ENCODE measurements around the gene ST8SIA6.

ST8SIA6 gene

DNA sequence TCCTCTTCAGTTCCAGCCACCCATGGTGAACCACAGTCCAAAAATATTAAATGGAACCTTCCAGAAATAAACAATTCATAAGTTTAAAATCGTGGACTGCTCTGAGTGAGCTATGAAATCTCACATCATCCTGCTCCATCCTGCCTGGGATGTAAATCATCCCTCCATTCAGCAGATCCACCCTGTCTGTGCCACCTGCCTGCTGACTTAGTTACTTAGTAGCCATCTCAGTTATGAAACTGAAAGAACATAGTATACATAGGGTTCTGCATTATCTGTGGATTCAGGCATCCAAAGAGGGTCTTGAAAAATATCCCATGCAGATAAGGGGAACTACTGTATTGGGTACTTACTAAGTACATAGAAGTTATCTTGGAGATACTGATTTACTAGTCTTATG is 89.0 kb downstream of the ST8SIA6 start:
- TF ChIP-seq, protein P1, sequence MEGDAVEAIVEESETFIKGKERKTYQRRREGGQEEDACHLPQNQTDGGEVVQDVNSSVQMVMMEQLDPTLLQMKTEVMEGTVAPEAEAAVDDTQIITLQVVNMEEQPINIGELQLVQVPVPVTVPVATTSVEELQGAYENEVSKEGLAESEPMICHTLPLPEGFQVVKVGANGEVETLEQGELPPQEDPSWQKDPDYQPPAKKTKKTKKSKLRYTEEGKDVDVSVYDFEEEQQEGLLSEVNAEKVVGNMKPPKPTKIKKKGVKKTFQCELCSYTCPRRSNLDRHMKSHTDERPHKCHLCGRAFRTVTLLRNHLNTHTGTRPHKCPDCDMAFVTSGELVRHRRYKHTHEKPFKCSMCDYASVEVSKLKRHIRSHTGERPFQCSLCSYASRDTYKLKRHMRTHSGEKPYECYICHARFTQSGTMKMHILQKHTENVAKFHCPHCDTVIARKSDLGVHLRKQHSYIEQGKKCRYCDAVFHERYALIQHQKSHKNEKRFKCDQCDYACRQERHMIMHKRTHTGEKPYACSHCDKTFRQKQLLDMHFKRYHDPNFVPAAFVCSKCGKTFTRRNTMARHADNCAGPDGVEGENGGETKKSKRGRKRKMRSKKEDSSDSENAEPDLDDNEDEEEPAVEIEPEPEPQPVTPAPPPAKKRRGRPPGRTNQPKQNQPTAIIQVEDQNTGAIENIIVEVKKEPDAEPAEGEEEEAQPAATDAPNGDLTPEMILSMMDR (IDR thresholded peaks at IDR 0.05; ENCODE audit: extremely low read depth, missing control alignments): no peak
- DNase-seq (ENCODE audit: low spot score): no peak

DNA sequence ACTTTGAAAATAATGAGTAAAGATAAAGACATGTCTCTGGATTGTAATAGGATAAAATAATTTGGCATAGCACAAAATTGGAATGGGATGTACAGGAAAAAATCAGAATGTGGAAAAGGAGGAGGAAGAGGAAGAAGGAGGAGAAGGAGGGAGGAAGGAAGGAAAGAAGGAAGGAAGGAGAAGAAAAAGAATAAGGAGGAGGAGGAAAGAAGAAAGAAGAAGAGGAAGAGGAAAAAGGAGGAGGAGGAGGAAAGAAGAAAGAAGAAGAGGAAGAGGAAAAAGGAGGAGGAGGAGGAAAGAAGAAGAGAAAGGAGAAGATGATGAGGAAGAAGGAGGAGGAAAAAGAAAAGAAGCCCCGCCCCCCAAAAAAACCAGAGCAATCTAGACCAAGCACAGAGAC is 95.9 kb downstream of the ST8SIA6 start:
- DNase-seq (ENCODE audit: low spot score): no peak
- TF ChIP-seq, protein P1 (IDR thresholded peaks at IDR 0.05; ENCODE audit: extremely low read depth, missing control alignments): no peak

DNA sequence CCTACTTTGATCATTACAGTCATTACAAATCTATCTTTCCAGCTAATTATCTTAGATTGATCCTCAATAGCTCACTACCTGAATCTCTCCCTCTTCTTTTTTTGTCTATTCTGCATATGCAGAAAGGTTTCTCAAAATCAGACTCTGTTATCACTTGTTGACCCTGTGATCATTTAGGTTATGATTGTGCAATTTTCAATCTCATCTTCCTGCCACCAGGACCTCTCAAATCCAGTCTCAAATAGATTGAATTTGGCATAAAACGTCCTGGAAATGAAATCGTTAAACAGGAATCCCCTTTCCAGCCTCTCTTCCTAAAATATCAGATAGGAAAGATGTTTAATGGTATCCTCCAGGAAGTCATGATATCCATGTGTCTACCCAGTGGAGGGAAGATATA is 96.6 kb downstream of the ST8SIA6 start:
- TF ChIP-seq, protein P1 (IDR thresholded peaks at IDR 0.05; ENCODE audit: extremely low read depth, missing control alignments): no peak
- DNase-seq (ENCODE audit: low spot score): no peak

DNA sequence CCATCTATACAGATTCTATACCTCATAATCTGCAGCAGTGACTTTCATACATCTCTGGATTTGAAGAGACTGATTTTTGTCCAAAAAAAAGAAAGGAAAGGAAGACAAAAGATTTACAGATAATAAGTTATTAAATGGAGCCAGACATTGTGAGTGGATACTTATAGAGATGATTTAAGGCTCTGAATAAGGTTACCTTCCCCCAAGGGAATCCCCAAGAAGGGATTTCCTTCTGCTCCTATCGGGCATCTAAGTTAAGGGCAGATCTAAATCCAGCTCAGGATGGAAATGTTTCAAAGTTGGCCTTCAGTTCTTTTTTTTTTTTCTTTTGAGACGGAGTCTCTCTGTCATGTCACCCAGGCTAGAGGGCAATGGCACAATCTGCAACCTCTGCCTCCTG is 97.6 kb downstream of the ST8SIA6 start:
- TF ChIP-seq, protein P1 (IDR thresholded peaks at IDR 0.05; ENCODE audit: extremely low read depth, missing control alignments): no peak
- DNase-seq (ENCODE audit: low spot score): no peak

DNA sequence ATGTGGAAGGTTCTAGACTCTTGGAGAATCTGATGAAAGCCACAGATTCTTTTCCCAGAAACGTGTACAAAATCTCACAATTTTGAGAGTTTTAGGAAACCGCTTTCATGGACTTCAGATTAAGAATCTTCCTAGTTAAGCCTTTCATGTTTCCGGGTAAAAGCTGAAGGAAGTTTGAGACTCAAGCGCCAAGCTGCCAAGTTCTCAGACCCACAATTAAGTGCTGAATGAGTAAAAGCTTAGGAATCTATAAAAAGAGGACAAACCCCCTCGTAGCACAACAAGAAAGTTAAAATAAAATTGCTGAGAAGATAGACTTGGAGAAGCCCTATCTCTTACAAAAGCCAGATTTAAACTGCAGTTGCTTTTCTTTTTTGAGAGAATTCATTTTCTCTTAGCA is 99.6 kb downstream of the ST8SIA6 start:
- TF ChIP-seq, protein P1 (IDR thresholded peaks at IDR 0.05; ENCODE audit: extremely low read depth, missing control alignments): no peak
- no peak for DNase-seq (ENCODE audit: low spot score)

DNA sequence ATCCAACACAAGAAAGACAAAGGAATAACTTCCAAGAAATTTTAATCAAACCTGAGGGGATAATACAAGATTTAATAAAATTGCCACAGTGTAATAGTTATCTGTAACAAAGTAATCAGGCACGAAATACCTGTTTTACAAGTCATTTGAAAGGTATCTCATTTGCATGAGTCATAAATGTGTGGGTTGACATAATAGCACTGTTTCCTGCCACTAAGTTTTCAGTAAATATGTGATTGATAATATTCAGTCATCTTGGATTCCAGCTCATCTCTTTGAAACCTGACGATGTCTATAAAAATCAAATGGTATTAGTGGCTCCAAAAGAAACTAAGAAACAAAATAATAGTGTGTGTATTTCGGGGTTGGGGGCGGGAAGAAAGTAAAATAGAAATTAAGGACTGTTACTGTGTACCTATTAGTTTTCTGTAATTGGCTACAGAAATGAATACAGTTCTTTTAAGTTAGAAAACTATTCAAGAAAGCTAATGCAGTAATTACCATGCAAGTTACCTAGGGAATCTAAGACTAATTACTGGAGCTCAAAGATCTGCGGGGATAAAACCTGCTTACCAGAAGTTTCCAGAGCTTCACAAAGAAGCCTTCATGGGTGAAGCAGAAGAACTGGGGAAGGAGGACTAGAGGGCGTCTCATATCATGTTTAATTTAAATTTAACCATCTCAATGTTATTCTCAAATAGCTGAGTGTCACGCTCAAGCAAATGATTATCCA is 100.7 kb downstream of the ST8SIA6 start:
- TF ChIP-seq, protein P1 (IDR thresholded peaks at IDR 0.05; ENCODE audit: extremely low read depth, missing control alignments): no peak
- no peak for DNase-seq (ENCODE audit: low spot score)

DNA sequence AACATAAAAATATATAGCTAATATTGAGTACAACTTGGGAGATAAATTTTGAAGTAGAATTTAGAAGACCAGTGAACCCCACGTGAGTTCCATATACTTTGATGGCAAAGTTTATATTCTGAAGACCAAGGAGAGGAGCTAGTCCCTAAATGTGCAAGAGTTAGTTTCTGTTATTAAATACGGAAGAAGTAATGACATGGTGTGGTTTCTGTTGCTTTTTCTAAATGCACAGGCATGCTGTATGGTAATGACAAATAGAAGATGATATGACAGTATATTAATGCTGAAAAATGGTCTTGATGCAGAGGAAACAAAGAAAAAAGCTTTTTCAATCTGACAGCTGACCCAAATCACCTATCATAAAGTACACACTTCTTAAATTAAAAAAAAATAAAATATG is 101.8 kb downstream of the ST8SIA6 start:
- TF ChIP-seq, protein P1 (IDR thresholded peaks at IDR 0.05; ENCODE audit: extremely low read depth, missing control alignments): no peak
- DNase-seq (ENCODE audit: low spot score): no peak
